Measurements from ENCODE around the gene CDK14.

Gene CDK14

GRCh38 chr7:91107460-91107859 is 511.3 kb downstream of the CDK14 start:
- Histone ChIP-seq H3K79me2 (no peaks in the 10 kb centered on the region), H3K27me3 (ENCODE audit: control insufficient read depth, insufficient read depth, low read length) (no peaks in the 10 kb centered on the region), H3K9me3 (ENCODE audit: control insufficient read depth, low read length) (no peaks in the 10 kb centered on the region), H3K36me3 (ENCODE audit: control insufficient read depth, insufficient read depth, low read length) (no peaks in the 10 kb centered on the region), H3K4me1 (no peaks in the 10 kb centered on the region), H2AFZ (no peak overlapping the region), H3K4me2 (ENCODE audit: low read length) (no peak overlapping the region), H3K4me3 (ENCODE audit: low read depth, low read length) (no peak overlapping the region), H3K27ac (no peak overlapping the region), H3K9ac (no peak overlapping the region)
- no peak for TF ChIP-seq CTCF (IDR thresholded peaks at IDR 0.05)

GRCh38 chr7:91109200-91109599 is 513.1 kb downstream of the CDK14 start:
- Histone ChIP-seq H3K9ac (no peak overlapping the region), H3K4me1 (no peaks in the 10 kb centered on the region), H3K4me2 (ENCODE audit: low read length) (no peak overlapping the region), H3K36me3 (ENCODE audit: control insufficient read depth, insufficient read depth, low read length) (no peaks in the 10 kb centered on the region), H3K4me3 (ENCODE audit: low read depth, low read length) (no peak overlapping the region), H3K27me3 (ENCODE audit: control insufficient read depth, insufficient read depth, low read length) (no peaks in the 10 kb centered on the region), H2AFZ (no peak overlapping the region), H3K9me3 (ENCODE audit: control insufficient read depth, low read length) (no peaks in the 10 kb centered on the region), H3K27ac (no peak overlapping the region), H3K79me2 (no peaks in the 10 kb centered on the region)
- TF ChIP-seq CTCF (IDR thresholded peaks at IDR 0.05), result no peak

- no peak overlapping the region for H3K4me2 ChIP-seq (ENCODE audit: low read length)
- no peak overlapping the region for H3K9ac ChIP-seq
- H3K36me3 ChIP-seq (ENCODE audit: control insufficient read depth, insufficient read depth, low read length), result no peaks in the 10 kb centered on the region
- no peak overlapping the region for H2AFZ ChIP-seq
- H3K9me3 ChIP-seq (ENCODE audit: control insufficient read depth, low read length), result no peaks in the 10 kb centered on the region
- H3K79me2 ChIP-seq, result no peaks in the 10 kb centered on the region
- no peaks in the 10 kb centered on the region for H3K27me3 ChIP-seq (ENCODE audit: control insufficient read depth, insufficient read depth, low read length)
- no peak for TF ChIP-seq CTCF (IDR thresholded peaks at IDR 0.05)
- no peak overlapping the region for H3K27ac ChIP-seq
- H3K4me3 ChIP-seq (ENCODE audit: low read depth, low read length), result no peak overlapping the region
- H3K4me1 ChIP-seq, result no peaks in the 10 kb centered on the region
Observed at GRCh38 chr7:91112902-91113341, 516.8 kb downstream of the CDK14 start.

- H3K4me1 ChIP-seq, result no peaks in the 10 kb centered on the region
- H3K27ac ChIP-seq, result no peak overlapping the region
- no peaks in the 10 kb centered on the region for H3K27me3 ChIP-seq (ENCODE audit: control insufficient read depth, insufficient read depth, low read length)
- TF ChIP-seq CTCF (IDR thresholded peaks at IDR 0.05), result no peak
- no peak overlapping the region for H3K9ac ChIP-seq
- no peaks in the 10 kb centered on the region for H3K79me2 ChIP-seq
- H3K36me3 ChIP-seq (ENCODE audit: control insufficient read depth, insufficient read depth, low read length), result no peaks in the 10 kb centered on the region
- no peaks in the 10 kb centered on the region for H3K9me3 ChIP-seq (ENCODE audit: control insufficient read depth, low read length)
- no peak overlapping the region for H2AFZ ChIP-seq
- no peak overlapping the region for H3K4me3 ChIP-seq (ENCODE audit: low read depth, low read length)
- no peak overlapping the region for H3K4me2 ChIP-seq (ENCODE audit: low read length)
Observed at GRCh38 chr7:91114232-91114631, 518.1 kb downstream of the CDK14 start.

GRCh38 chr7:91126762-91127161 is 530.6 kb downstream of the CDK14 start:
- H3K27me3 ChIP-seq (ENCODE audit: control insufficient read depth, insufficient read depth, low read length), result no peaks in the 10 kb centered on the region
- no peak overlapping the region for H3K9ac ChIP-seq
- no peaks in the 10 kb centered on the region for H3K36me3 ChIP-seq (ENCODE audit: control insufficient read depth, insufficient read depth, low read length)
- no peaks in the 10 kb centered on the region for H3K9me3 ChIP-seq (ENCODE audit: control insufficient read depth, low read length)
- no peak overlapping the region for H3K27ac ChIP-seq
- no peaks in the 10 kb centered on the region for H3K4me1 ChIP-seq
- H3K4me3 ChIP-seq (ENCODE audit: low read depth, low read length), result no peak overlapping the region
- no peak for TF ChIP-seq CTCF (IDR thresholded peaks at IDR 0.05)
- no peaks in the 10 kb centered on the region for H3K79me2 ChIP-seq
- no peak overlapping the region for H3K4me2 ChIP-seq (ENCODE audit: low read length)
- no peak overlapping the region for H2AFZ ChIP-seq
